Right lobe of liver (tissue), 6 donors: Measurements from ENCODE around the gene GSS. TPM values are rescaled to one million over a fixed set of nuclear protein-coding genes. Genes with fewer than 3 reads are reported as not detected.

ENCODE experiments used
- ATAC-seq, 4 donors: fragments of 200-7000 bp; cut with Tn5 transposase; one replicate each; pipeline ENCODE4 v1.9.1; 2020; ENCODE audit warnings: mild to moderate bottlenecking in 4 of 4, moderate library complexity in 4 of 4
- DNase-seq, 3 donors: peaks; one replicate each; pipeline ENCODE4 v3.0.0-alpha.2; 2020
- H3K27ac ChIP-seq, 3 donors: fragments of 200-600 bp; one replicate each; pipeline ENCODE4 v1.8.0; 2022
- H3K27me3 ChIP-seq, 2 donors: fragments of 200-600 bp; one replicate each; pipeline ENCODE4 v1.8.0; 2022
- H3K36me3 ChIP-seq, 4 donors: fragments of 200-600 bp; sonication (generic) in 1 of 4; one replicate each; pipeline versions ENCODE4 v1.5.1 to v1.8.0; 2017 to 2022; ENCODE audit warnings: control low read depth in 1 of 4
- H3K4me1 ChIP-seq, 4 donors: fragments of 200-600 bp; sonication (generic) in 1 of 4; one replicate each; pipeline versions ENCODE4 v1.5.1 to v1.8.0; 2017 to 2022; ENCODE audit warnings: control low read depth in 1 of 4
- H3K4me3 ChIP-seq, 3 donors: fragments of 200-600 bp; one replicate each; pipeline ENCODE4 v1.8.0; 2022
- H3K9me3 ChIP-seq, 4 donors: fragments of 200-600 bp; sonication (generic) in 1 of 4; one replicate each; pipeline versions ENCODE4 v1.5.1 to v1.8.0; 2017 to 2022; ENCODE audit warnings: control low read depth in 1 of 4
- CTCF ChIP-seq, 4 donors: fragments of 200-600 bp in 3 of 4; fragments of 450-650 bp in 1 of 4; IDR thresholded peaks; one replicate each; pipeline versions ENCODE4 v1.5.1 to v1.8.0; 2016 to 2022; ENCODE audit warnings: antibody characterized with exemption in 4 of 4, mild to moderate bottlenecking in 2 of 4
- POLR2A ChIP-seq: fragments of 450-650 bp; IDR thresholded peaks from one replicate; pipeline ENCODE4 v1.6.1; 2017; ENCODE audit warnings: antibody characterized with exemption, mild to moderate bottlenecking
- WGBS: methylation state at CpG from one replicate; pipeline ENCODE4 v1.1.6; 2018; ENCODE audit warnings: low coverage, low lambda C conversion rate; ENCODE audit not compliant: insufficient coverage; ENCODE audit errors: missing lambda C conversion rate; 5-methylcytosine and 5-hydroxymethylcytosine counted together
- intact Hi-C, 2 donors: fragments of 100-400 bp; cut with DNase I; formaldehyde crosslinking; loops; one replicate each; pipeline versions ENCODE4 v1.11.2 to v1.14.1; 2022
- total RNA-seq, 6 experiments: library from RNA; depleted of rRNA in 2 of 6; stranded (reverse); fragments of >200 nt in 2 of 6; fragmentation: NEBNext Ultra II Directional in 3 of 6; extraction: Animal tissue kit (Norgen Biotek cat#: 25700) in 3 of 6; gene quantifications; one replicate each; pipeline versions ENCODE4 v1.1.0 to v1.2.4, GENCODE V29; 2016 to 2023
- donor health status: DM: no; HTN: yes; CAD: no.
- donor health status: DM: no; HTN: no; CAD: no.
- donor health status: DM: no; HTN: no; CAD: no.
- donor health status: DM: no; HTN: yes; CAD: no.
- donor health status: DM: no; HTN: yes; CAD: no.

The GSS gene
- total RNA-seq, 6 experiments from 2014 or later: 25.9 to 63.6 (median 31.7) TPM

- no peak overlapping the region for H3K4me3 ChIP-seq
- H3K4me1 ChIP-seq: peaks cover 0 to 16% (median 8%) of the 10 kb centered on the region in 4 donors
- no peaks in the 10 kb centered on the region for H3K9me3 ChIP-seq
- 100% methylated on average over 2 of the region's 3 CpGs for WGBS
- H3K36me3 ChIP-seq: peaks cover 0 to 73% (median 16%) of the 10 kb centered on the region in 4 donors
- intact Hi-C loops: no loop called here
- ATAC-seq: no peak
- no peak overlapping the region for H3K27ac ChIP-seq
- TF ChIP-seq CTCF (IDR thresholded peaks at IDR 0.05) (no peak), POLR2A (no peak)
- no peaks in the 10 kb centered on the region for H3K27me3 ChIP-seq
- no peak for DNase-seq
These were observed 30.3 kb downstream of the GSS start for GRCh38 chr20:34925341-34925740.

- no peak for TF ChIP-seq CTCF (IDR thresholded peaks at IDR 0.05)
- H3K4me1 ChIP-seq: peaks cover 0 to 16% (median 8%) of the 10 kb centered on the region in 4 donors
- intact Hi-C loops: no loop called here
- peaks cover 0 to 71% (median 16%) of the 10 kb centered on the region in 4 donors for H3K36me3 ChIP-seq
- DNase-seq (no peak), ATAC-seq (no peak)
- peak overlapping the region in 1 of 3 donors; percentile 49 for H3K27ac ChIP-seq
- 94% methylated on average over 2 of the region's 2 CpGs for WGBS
- H3K27me3 ChIP-seq: no peaks in the 10 kb centered on the region
- H3K9me3 ChIP-seq: no peaks in the 10 kb centered on the region
- no peak overlapping the region for H3K4me3 ChIP-seq
These were observed 32.2 kb downstream of the GSS start for GRCh38 chr20:34923414-34923813.

GRCh38 chr20:34922654-34923381, 32.8 kb downstream of the GSS start:
- peak in 1 of 3 donors; percentile 68 for DNase-seq
- intact Hi-C loops: no loop called here
- peak; percentile 85 to 94 (median 90) for ATAC-seq
- 62% methylated on average over 5 of the region's 5 CpGs for WGBS
- Histone ChIP-seq H3K4me3 (no peak overlapping the region), H3K27ac (peak overlapping the region in 2 of 3 donors; percentile 30 to 49), H3K36me3 (peaks cover 0 to 70% (median 16%) of the 10 kb centered on the region in 4 donors), H3K4me1 (peaks cover 0 to 16% (median 8%) of the 10 kb centered on the region in 4 donors), H3K9me3 (no peaks in the 10 kb centered on the region), H3K27me3 (no peaks in the 10 kb centered on the region)
- no peak for TF ChIP-seq POLR2A
- TF ChIP-seq CTCF (IDR thresholded peaks at IDR 0.05): no peak

- intact Hi-C loops: no loop called here
- TF ChIP-seq CTCF (IDR thresholded peaks at IDR 0.05) (no peak), POLR2A (no peak)
- Histone ChIP-seq H3K9me3 (no peaks in the 10 kb centered on the region), H3K27me3 (no peaks in the 10 kb centered on the region), H3K36me3 (peaks cover 0 to 70% (median 10%) of the 10 kb centered on the region in 4 donors), H3K4me1 (peaks cover 0 to 16% (median 8%) of the 10 kb centered on the region in 4 donors), H3K4me3 (no peak overlapping the region), H3K27ac (no peak overlapping the region)
- ATAC-seq (no peak), DNase-seq (no peak)
- 60% methylated on average over 2 of the region's 3 CpGs for WGBS
These were observed 34.2 kb downstream of the GSS start for GRCh38 chr20:34921436-34921835.
